GM12874 (cell line): Measurements from ENCODE around the gene GOPC.

Experiments used
- TF ChIP-seq, protein P1 (sequence below): IDR thresholded peaks from 2 replicates; pipeline ENCODE4 v1.5.1; 2011; ENCODE audit warnings: low read depth, mild to moderate bottlenecking, control low read depth, low read length, moderate library complexity; ENCODE audit not compliant: insufficient read depth

Gene GOPC

DNA sequence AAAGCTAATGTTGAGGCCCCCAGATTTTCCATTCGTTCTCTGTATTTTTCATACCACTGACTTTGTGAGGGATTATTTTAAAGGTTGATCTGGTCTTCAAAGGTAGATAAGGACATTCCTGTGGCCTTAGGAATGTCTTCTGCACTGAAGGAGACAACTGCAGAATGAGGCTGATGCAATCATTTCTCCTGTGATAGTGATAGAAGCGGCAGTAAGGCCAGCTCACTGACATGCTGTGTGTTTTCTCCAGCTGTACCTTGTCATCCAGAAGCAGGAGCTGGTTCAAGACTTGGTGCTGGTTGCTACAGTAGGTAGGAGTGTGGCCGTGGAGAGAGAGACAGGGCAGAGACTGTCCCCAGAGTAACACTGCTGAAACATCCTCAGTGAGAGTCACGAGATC lies 66.0 kb downstream of the GOPC start:
- TF ChIP-seq, protein P1, sequence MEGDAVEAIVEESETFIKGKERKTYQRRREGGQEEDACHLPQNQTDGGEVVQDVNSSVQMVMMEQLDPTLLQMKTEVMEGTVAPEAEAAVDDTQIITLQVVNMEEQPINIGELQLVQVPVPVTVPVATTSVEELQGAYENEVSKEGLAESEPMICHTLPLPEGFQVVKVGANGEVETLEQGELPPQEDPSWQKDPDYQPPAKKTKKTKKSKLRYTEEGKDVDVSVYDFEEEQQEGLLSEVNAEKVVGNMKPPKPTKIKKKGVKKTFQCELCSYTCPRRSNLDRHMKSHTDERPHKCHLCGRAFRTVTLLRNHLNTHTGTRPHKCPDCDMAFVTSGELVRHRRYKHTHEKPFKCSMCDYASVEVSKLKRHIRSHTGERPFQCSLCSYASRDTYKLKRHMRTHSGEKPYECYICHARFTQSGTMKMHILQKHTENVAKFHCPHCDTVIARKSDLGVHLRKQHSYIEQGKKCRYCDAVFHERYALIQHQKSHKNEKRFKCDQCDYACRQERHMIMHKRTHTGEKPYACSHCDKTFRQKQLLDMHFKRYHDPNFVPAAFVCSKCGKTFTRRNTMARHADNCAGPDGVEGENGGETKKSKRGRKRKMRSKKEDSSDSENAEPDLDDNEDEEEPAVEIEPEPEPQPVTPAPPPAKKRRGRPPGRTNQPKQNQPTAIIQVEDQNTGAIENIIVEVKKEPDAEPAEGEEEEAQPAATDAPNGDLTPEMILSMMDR, result no peak

DNA sequence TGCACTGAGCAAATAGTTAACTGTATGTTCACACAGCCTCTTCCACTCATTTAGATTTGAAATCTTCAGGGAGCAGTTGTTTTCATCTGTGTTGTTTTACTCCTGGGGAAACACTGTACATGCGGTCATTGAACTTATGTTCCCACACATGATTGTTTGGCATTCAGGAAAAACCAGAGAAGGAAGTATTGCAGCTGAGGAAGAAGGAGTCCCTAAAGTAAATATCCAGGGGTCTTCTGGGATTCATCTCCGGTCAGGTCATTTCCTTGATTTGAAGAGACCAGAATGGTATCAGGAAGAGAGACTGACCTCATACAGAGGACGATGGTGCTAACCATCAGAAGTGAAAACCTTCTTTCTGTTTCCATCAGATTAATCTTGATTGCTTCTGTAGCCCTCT lies 67.3 kb downstream of the GOPC start:
- TF ChIP-seq, protein P1, result no peak

DNA sequence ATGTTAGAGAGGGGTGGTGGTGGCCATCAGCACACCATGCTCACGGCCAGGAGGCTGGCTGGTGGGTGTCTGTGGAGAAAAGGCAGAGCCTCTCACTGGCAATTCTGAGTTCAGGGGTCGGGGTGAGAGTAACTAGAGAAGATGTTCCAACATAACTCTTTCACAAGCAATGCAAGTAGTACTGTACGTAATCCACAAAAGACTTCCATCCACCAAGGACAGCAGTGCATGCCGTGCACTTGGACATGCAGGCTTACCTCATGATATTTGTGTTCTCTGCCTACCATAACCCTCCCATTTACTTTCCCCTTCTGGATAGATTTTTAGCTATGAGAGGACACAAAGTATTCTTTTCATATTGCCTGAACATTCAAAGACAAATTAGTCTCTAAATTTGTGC lies 68.5 kb downstream of the GOPC start:
- TF ChIP-seq, protein P1, result no peak

DNA sequence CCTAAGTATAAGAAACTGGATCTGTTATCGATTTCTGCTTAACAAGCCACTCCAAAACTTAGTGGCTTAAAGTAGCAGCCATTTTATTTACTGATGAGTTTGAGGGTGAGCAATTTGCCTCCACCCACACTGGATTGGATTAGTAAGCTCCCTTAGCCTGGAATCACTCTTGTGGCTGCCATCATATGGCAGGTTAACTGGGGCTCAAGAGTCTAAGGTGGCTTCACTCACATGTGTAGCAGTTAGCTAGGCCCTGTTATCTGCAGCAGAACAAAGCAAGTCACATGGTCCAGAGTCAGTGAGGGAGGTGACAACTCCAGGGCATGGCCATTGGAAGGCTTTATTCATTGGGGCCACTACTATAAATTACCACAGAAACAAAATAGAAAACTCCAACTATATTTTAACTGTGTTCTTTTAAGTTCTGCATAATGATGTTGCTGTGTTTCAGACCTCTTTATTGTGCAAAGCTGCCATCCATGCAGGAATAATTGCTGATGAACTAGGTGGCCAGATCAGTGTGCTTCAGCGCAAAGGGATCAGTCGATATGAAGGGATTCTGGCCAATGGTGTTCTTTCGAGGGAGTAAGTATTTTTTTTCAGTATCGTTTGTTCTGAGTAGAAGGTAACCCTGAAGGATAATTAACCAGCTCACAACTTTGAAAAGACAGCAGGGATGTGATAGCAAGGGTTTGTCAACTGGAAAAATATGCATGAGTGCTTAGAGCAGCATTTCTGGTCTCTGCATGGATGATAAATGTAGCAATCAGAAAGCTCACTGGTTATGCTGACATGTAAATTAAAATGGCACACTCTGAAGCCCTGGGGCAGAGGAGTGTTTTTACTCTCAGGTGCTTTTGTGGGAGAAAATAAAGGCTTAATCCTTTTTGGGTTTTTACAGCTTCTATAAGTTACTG lies 70.2 kb downstream of the GOPC start:
- TF ChIP-seq, protein P1, result no peak

DNA sequence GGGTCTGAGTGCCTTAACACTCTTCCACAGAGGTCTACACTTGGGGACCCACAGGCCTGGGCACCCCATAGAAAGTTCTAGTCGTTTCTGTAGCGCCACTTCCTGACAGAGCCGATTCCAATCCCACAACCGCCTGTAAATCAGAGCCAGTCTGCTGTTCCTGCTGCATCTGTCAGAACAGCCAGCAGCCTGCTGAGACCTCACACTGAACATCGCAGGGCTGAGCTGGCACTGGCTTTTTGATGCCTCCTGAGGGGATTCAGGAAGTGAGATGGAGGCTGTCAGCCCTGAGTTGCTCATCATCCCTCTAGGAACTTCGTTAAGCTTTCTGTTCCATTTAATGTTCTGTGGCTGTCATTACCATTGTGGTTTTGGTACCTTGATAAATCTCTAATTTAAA lies 71.0 kb downstream of the GOPC start:
- TF ChIP-seq, protein P1, result no peak

DNA sequence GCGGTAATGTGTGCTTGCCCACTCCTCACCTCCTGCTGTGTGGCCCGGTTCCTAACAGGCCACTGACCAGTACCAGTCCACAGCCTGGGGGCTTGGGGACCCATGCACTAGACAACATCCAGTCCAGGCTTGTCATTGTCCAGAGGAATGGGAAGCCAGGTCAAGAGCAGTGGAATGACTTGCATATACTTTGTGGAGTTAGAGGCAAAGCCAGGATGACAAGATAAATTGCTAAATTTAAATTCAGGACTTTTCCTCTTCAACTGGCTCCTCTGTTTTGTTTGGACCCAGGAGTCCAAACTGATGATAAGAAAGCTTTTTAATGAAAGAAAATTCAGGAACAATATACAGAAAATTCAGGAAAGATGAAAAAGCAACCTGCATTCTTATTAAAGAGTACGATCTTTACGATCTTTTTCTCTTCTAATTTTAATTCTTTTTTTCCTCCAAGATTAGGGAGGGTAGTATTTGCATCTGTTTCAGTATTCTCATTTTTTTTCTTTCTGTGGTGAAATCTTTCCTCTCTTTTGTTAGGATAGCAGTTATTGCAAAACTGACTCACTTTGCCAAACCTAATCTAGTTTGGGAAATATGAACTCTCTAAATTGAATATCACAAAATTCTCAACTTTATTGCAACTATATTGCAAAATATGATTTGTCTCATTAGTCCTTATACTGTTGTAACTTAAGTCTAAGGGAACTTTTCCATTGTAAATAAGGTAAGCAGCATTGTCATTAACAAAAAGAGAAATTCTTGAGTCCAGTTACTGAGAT lies 71.7 kb downstream of the GOPC start:
- TF ChIP-seq, protein P1, result no peak

DNA sequence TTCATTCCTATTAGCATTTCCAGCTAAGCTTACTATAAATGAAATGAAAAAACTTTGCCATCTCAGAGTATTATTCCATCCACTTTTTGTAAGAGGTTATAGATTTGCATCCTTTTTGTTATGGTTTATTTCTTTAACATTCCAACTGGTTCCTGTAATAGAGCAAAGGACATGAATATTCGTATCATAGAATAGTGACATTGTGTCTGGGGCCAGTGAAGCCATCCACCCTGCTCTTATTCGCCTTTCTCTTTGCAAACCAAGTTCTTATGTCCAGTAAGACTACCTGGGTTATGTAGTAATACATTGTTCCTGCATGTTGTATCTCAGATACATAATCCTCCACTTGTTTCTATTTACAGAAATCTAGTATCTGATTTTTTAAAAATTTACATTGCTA lies 76.7 kb downstream of the GOPC start:
- TF ChIP-seq, protein P1, result no peak
